Neuron (in vitro differentiated cells): ENCODE measurements around the gene SELENOV.
A peak's percentile ranks its signal among the peaks of the same experiment; 100 is the strongest.

Source experiments
- H2AFZ ChIP-seq: one replicate; pipeline ENCODE4 v1.6.1; 2013; ENCODE audit warnings: low read depth, mild to moderate bottlenecking, inconsistent platforms, low read length, moderate library complexity
- H3K27me3 ChIP-seq: one replicate; pipeline ENCODE4 v1.6.1; 2013; ENCODE audit warnings: low read length; ENCODE audit not compliant: insufficient read depth
- H3K36me3 ChIP-seq: one replicate; pipeline ENCODE4 v1.6.1; 2013; ENCODE audit warnings: low read length; ENCODE audit not compliant: insufficient read depth
- H3K4me1 ChIP-seq: one replicate; pipeline ENCODE4 v1.6.1; 2013; ENCODE audit warnings: low read length; ENCODE audit not compliant: insufficient read depth
- H3K4me3 ChIP-seq: 2 replicates; pipeline ENCODE4 v1.5.1; 2013; ENCODE audit warnings: mild to moderate bottlenecking, low read length, moderate library complexity
- H3K9me3 ChIP-seq: one replicate; pipeline ENCODE4 v1.6.1; 2013; ENCODE audit warnings: low read length

The SELENOV gene

GRCh38 chr19:39498798-39499642, 15.9 kb upstream of the SELENOV start, which contains the start of gene DLL3:
TSS of gene DLL3 (plus strand) at chr19:39498947. CDS start at chr19:39498975, 28 bp downstream.
- Histone ChIP-seq H3K4me1 (peaks cover 9% of the 10 kb centered on the region), H3K36me3 (no peaks in the 10 kb centered on the region), H3K4me3 (peak within 1 kb of the TSS; percentile 43), H3K27me3 (peaks cover 23% of the 10 kb centered on the region), H3K9me3 (no peaks in the 10 kb centered on the region), H2AFZ (peak within 1 kb of the TSS; percentile 30)

- H3K4me3 ChIP-seq, result peak overlapping the region; percentile 3
- no peak overlapping the region for H2AFZ ChIP-seq
- no peaks in the 10 kb centered on the region for H3K36me3 ChIP-seq
- H3K4me1 ChIP-seq, result peaks cover 9% of the 10 kb centered on the region
- H3K27me3 ChIP-seq, result peaks cover 23% of the 10 kb centered on the region
- H3K9me3 ChIP-seq, result no peaks in the 10 kb centered on the region
These were observed 15.0 kb upstream of the SELENOV start for GRCh38 chr19:39499932-39500331.

- no peaks in the 10 kb centered on the region for H3K36me3 ChIP-seq
- H3K9me3 ChIP-seq, result no peaks in the 10 kb centered on the region
- no peak overlapping the region for H2AFZ ChIP-seq
- H3K27me3 ChIP-seq, result peaks cover 23% of the 10 kb centered on the region
- no peak overlapping the region for H3K4me3 ChIP-seq
- peaks cover 9% of the 10 kb centered on the region for H3K4me1 ChIP-seq
These were observed 14.4 kb upstream of the SELENOV start for GRCh38 chr19:39500543-39500942.

GRCh38 chr19:39501340-39501739, 13.6 kb upstream of the SELENOV start:
- Histone ChIP-seq H3K36me3 (no peaks in the 10 kb centered on the region), H3K9me3 (no peaks in the 10 kb centered on the region), H3K27me3 (peaks cover 24% of the 10 kb centered on the region), H3K4me1 (peaks cover 9% of the 10 kb centered on the region), H3K4me3 (no peak overlapping the region), H2AFZ (no peak overlapping the region)

GRCh38 chr19:39502640-39503417, 12.1 kb upstream of the SELENOV start:
- peaks cover 29% of the 10 kb centered on the region for H3K27me3 ChIP-seq
- no peaks in the 10 kb centered on the region for H3K9me3 ChIP-seq
- no peaks in the 10 kb centered on the region for H3K36me3 ChIP-seq
- no peak overlapping the region for H3K4me3 ChIP-seq
- H3K4me1 ChIP-seq, result peaks cover 11% of the 10 kb centered on the region
- H2AFZ ChIP-seq, result no peak overlapping the region

- Histone ChIP-seq H3K4me3 (peak overlapping the region; percentile 53), H3K27me3 (peaks cover 6% of the 10 kb centered on the region), H2AFZ (peak overlapping the region; percentile 81), H3K4me1 (peaks cover 8% of the 10 kb centered on the region), H3K9me3 (no peaks in the 10 kb centered on the region), H3K36me3 (no peaks in the 10 kb centered on the region)
These were observed 8.4 kb upstream of the SELENOV start for GRCh38 chr19:39506598-39506943.

GRCh38 chr19:39506944-39507714, 7.8 kb upstream of the SELENOV start:
- peaks cover 8% of the 10 kb centered on the region for H3K4me1 ChIP-seq
- H3K36me3 ChIP-seq, result no peaks in the 10 kb centered on the region
- peak overlapping the region; percentile 81 for H2AFZ ChIP-seq
- H3K4me3 ChIP-seq, result peak overlapping the region; percentile 53
- peaks cover 6% of the 10 kb centered on the region for H3K27me3 ChIP-seq
- H3K9me3 ChIP-seq, result no peaks in the 10 kb centered on the region

GRCh38 chr19:39507715-39508364, 7.1 kb upstream of the SELENOV start:
- H3K9me3 ChIP-seq, result no peaks in the 10 kb centered on the region
- peaks cover 8% of the 10 kb centered on the region for H3K4me1 ChIP-seq
- H3K4me3 ChIP-seq, result peak overlapping the region; percentile 53
- no peaks in the 10 kb centered on the region for H3K36me3 ChIP-seq
- H3K27me3 ChIP-seq, result peaks cover 6% of the 10 kb centered on the region
- H2AFZ ChIP-seq, result peak overlapping the region; percentile 81

GRCh38 chr19:39508629-39509028, 6.3 kb upstream of the SELENOV start:
- H3K4me3 ChIP-seq, result no peak overlapping the region
- peaks cover 8% of the 10 kb centered on the region for H3K4me1 ChIP-seq
- H2AFZ ChIP-seq, result no peak overlapping the region
- H3K9me3 ChIP-seq, result no peaks in the 10 kb centered on the region
- H3K27me3 ChIP-seq, result peaks cover 6% of the 10 kb centered on the region
- no peaks in the 10 kb centered on the region for H3K36me3 ChIP-seq

GRCh38 chr19:39509233-39509632, 5.7 kb upstream of the SELENOV start:
- H3K36me3 ChIP-seq, result no peaks in the 10 kb centered on the region
- no peak overlapping the region for H2AFZ ChIP-seq
- H3K4me3 ChIP-seq, result no peak overlapping the region
- no peaks in the 10 kb centered on the region for H3K9me3 ChIP-seq
- peaks cover 8% of the 10 kb centered on the region for H3K4me1 ChIP-seq
- H3K27me3 ChIP-seq, result peaks cover 6% of the 10 kb centered on the region

GRCh38 chr19:39512988-39513387, 2.0 kb upstream of the SELENOV start:
- Histone ChIP-seq H3K4me1 (peaks cover 6% of the 10 kb centered on the region), H3K4me3 (no peak overlapping the region), H3K9me3 (no peaks in the 10 kb centered on the region), H3K27me3 (peaks cover 3% of the 10 kb centered on the region), H3K36me3 (no peaks in the 10 kb centered on the region), H2AFZ (no peak overlapping the region)

- Histone ChIP-seq H2AFZ (peak overlapping the region; percentile 93), H3K27me3 (peaks cover 3% of the 10 kb centered on the region), H3K36me3 (no peaks in the 10 kb centered on the region), H3K9me3 (no peaks in the 10 kb centered on the region), H3K4me3 (peak overlapping the region; percentile 73), H3K4me1 (peaks cover 5% of the 10 kb centered on the region)
These were observed 732 bp downstream of the SELENOV start for GRCh38 chr19:39515551-39516191.
